Activated CD4-positive, alpha-beta T cell treated with anti-CD3 and anti-CD28 coated beads, Interleukin-2, amount 50 U/mL, for 1 hour (primary cell): ENCODE results near the gene KDM3B.
A peak's percentile ranks its signal among the peaks of the same experiment; 100 is the strongest.

Experiments
- DNase-seq: peaks from one replicate; pipeline ENCODE4 v3.0.0-alpha.2; 2020

KDM3B gene

GRCh38 chr5:138391859-138392386, 39.4 kb downstream of the KDM3B start:
- DNase-seq: no peak

- DNase-seq: no peak
Observed at GRCh38 chr5:138402640-138403039, 50.2 kb downstream of the KDM3B start.

GRCh38 chr5:138408023-138408422, 55.5 kb downstream of the KDM3B start:
- no peak for DNase-seq

- peak; percentile 8 for DNase-seq
Observed at GRCh38 chr5:138410996-138411640, 58.6 kb downstream of the KDM3B start.

- no peak for DNase-seq
Observed at GRCh38 chr5:138418444-138418843, 66.0 kb downstream of the KDM3B start.

DNA sequence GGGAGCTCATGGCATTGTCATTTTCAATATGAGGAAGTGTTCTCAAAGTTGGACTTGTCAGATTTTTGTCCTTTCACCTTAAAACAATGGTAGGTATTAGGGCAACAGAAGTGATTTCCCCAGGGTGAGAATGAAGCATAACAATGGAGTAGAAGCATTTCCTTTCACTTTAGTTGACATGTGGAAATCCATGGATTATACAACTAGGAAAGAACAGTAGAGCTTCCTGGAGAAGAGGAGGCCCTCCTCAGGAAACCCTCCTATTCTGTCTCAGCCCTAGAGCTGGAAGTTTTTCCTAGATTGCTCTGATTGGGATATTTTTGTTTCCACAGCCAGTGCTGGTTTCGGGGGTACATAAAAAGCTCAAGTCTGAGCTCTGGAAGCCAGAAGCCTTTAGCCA, 72.6 kb downstream of the KDM3B start:
- DNase-seq: no peak

- DNase-seq: no peak
Observed at GRCh38 chr5:138435943-138436342, 83.5 kb downstream of the KDM3B start.

GRCh38 chr5:138438003-138438723, 85.7 kb downstream of the KDM3B start:
- DNase-seq: no peak

- peak; percentile 55 for DNase-seq
Observed at GRCh38 chr5:138438724-138439476, 86.4 kb downstream of the KDM3B start, which contains the start of gene REEP2. Gene REEP2, plus strand, starts transcription at chr5:138439057. Its CDS starts 152 bp downstream, at chr5:138439209.

DNA sequence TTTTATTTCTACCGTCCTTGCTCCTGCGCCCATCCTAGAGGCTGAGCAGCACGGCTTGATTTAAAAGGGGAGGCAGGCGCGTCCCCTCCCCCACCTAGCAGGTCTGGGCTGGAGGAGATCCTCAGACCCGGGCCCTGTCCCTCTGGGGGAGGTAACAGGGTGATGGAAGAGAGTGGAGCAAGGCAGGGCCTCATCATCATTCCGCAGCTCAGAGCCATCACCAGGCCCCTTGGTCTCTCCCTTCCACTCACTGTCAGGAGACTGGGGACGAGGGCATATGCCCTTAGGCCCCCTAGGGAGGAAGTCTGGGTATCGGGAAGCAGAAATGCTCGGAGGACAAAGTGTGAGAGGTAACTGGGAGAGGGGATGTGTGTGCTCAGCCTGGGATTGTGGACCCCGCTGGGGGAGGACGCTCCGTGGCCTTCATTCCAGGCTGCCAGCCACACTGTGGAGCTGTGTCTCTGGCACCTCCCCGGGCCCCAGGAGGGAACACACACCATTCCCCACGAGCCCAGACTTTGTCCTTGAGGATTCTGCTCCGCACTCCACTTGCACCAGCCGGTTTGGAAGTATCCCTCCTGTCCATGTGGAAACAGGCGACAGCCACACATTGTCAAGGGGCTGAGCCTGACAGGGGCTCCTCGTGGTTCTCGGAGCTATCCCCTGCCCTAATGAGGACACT, 87.1 kb downstream of the KDM3B start:
- no peak for DNase-seq

GRCh38 chr5:138440159-138441073, 87.9 kb downstream of the KDM3B start:
- no peak for DNase-seq

- no peak for DNase-seq
Observed at GRCh38 chr5:138441221-138441620, 88.7 kb downstream of the KDM3B start.

- DNase-seq: no peak
Observed at GRCh38 chr5:138444078-138444773, 91.7 kb downstream of the KDM3B start.

DNA sequence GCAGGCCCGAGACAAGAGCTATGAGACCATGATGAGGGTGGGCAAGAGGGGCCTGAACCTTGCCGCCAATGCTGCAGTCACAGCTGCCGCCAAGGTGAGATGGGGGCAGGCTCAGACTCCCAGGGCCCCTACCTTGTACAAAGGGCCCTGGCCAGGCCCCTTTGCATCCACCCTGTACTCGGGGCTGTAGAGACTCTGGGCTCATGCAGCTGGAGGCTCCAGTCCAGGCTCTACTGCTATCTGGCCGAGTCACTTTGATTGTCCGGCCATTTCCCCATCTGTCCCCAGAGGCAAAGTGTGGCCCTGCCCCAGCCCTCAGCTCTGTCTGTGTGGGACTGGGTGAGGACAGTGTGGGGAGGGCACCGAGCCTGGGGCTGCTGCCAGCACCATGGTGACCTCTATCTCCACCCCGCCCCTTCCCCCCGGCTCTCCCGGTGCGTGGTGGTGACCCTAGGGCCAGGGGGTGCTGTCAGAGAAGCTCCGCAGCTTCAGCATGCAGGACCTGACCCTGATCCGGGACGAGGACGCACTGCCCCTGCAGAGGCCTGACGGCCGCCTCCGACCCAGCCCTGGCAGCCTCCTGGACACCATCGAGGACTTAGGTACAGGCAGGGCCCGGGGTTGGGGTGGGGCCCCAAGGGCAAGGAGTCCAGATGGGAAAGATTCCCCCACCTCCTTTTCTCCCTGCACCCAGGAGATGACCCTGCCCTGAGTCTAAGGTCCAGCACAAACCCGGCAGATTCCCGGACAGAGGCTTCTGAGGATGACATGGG, 92.5 kb downstream of the KDM3B start:
- no peak for DNase-seq

GRCh38 chr5:138445547-138446271, 93.2 kb downstream of the KDM3B start:
- no peak for DNase-seq

DNA sequence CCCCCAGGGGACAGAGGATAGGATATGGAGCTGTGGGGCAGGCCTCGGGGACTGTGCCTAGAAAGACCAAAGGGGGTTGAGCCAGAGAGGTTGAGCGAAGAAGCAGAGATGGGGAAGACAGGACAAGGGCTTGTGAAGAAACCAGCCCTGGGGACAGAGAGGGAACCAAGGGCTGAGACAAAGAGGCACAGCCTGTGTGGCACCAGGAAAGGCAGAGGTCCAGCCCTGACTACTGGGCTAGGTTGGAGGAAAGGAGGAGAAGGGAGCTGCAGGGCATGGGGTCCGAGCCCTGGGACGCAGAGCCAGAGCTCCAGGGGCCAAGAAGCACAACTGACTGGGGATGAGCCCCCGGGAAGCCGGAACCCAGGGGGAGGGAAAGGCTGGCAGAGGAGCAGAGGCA, 95.6 kb downstream of the KDM3B start:
- DNase-seq: no peak

DNA sequence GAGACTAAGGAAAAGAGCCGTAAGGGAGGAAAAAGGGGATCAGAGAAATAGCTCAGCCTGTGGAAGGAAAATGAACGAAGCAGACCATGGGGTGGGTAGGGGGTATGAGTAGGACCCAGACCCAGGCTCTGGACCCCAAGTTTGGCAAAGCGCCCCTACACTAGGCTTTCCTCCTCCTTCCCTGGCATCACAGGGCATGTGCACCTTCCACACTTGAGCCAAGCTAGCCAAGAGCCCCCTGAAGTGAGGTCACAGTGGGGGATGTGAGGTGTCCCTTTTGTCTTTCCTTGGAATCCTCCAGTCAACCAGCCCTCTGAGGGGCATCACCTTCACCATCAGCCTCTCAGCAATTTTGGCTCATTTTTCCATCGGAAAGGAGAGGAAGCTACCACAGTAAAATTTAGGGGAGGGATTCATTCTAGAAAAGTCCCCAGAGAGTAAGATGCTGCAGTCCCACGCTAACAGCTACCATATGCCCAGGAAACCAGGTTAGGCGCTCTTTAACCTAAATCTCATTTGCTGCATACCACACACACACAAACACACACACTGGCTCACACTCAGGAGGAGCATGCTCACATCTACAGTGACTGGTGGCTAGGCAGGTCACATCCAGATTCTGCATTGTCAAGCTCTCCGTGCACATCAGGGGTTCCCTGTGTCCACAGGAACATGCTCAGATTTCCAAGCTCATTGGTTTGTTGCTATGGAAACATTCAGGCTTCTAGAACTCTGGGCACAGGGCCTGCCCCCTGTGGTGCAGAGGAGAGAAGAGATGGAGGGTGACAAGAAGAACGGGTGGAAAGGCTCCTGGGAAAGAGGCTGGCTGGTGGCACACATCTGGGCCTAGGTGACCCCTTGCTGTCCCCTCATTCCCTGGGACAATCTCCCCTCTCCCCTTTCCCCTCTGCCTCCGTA, 96.3 kb downstream of the KDM3B start:
- DNase-seq: no peak

- DNase-seq: peak; percentile 74
Observed at GRCh38 chr5:138449501-138450239, 97.2 kb downstream of the KDM3B start.
